Activated CD8-positive, alpha-beta memory T cell treated with anti-CD3 and anti-CD28 coated beads, Interleukin-2, amount 50 U/mL, for 24 hours (primary cell): ENCODE results near the gene EXD3.
"Not testable (repeated sequence)": the region's sequence is repeated elsewhere in the genome, so short reads cannot be mapped to it uniquely, and the experiment has no call there.

Source experiments
- DNase-seq: peaks from one replicate; pipeline ENCODE4 v3.0.0-alpha.2; 2020; ENCODE audit errors: extremely low read depth

EXD3 gene

DNA sequence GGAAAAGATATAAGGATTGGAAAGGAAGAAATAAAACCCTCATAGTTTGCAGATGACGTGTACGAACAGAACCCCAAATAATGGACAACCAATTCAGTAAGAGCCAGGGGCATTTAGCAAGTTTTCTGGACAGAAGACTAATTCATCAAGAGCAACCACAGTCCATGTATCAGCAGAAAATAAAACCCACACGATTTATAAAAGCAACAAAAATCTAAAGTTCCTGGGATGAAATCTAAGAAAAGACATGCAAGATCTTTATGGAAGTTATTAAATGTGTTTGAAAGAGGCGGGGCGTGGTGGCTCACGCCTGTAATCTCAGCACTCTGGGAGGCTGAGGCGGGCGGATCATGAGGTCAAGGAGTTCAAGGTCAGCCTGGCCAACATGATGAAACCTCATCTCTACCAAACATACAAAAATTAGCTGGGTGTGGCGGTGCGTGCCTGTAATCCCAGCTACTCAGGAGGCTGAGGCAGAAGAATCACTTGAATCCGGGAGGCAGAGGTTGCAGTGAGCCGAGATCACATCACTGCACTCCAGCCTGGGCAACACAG is 83.0 kb downstream of the EXD3 start:
- not testable (repeated sequence) for DNase-seq

DNA sequence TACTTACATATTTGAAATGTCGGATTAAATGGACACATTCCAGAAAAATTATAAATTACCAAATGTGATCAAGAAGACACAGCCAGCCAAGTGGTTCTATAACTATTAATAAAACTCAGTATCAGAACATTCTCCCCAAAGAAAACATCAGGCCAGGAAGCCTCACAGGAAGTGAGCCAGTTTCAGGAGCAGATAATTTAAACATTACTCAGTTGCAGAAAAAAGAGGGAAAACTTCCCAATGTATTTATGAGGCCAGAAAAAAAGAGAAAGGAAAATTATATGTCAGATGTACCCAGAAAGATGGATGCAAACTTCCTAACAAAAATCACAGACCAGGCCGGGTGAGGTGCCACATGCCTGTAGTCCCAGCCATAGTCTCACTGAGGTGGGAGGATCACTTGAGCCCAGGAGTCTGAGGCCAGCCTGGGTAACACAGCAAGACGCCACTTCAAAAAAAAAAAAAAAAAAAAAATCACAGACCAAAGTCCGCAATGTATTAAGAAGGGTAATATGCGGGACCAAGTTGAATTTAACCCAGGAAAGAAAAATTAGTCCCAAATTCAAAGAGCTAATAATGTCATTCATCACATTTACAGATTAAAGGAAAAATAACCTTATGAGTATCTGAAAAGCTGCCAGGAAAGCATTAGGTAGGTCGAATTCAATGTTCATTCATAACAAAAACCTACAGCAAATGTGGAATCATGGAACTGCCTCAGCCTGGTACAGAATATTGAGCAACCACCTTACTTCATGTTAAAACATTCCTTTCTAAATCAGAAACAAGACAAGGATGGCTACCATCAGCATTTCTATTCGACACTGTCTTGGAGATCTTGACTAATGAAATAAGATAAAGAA is 83.7 kb downstream of the EXD3 start:
- no peak for DNase-seq

DNA sequence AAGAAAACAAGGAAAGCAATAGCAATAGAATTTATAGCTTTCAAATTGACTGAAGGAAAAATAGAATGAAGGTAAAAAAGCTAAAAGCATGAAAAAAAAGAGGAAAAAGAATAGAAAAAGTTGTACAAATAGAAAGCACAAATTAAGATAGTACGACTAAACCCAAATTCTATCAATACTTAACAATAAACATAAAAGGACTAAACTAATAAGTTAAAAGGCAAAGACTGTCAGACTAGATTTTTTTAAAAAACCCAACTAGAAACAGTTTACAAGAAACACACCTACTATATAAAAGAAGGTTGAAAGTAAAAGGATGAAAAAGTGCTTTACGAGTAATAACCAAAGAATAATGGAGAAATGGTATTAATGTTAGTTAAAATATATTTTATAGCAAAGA is 86.2 kb downstream of the EXD3 start:
- DNase-seq = no peak

DNA sequence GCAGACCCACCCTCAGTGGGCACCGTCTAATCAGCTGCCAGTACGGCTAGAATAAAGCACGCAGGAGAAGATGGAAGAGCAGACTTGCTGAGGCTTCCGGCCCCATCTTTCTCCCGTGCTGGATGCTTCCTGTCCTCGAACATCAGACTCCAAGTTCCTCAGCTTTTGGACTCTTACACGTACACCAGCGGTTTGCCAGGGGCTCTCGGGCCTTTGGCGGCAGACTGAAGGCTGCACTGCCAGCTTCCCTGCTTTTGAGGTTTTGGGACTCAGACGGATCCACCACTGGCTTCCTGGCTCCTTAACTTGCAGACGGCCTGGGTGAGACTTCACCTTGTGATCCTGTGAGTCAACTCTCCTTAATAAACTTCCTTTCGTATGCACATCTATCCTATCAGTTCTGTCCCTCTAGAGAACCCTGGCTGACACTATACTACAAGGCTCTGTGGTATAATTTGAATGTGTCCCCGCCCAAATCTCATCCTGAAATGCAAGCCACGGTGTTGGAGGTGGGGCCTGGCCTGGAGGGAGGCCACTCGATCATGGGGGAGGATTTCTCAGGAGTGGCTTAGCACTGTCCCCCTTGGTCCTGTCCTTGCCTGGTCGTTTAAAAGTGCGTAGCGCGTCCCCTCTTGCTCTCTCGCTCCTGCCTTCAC is 89.8 kb downstream of the EXD3 start:
- DNase-seq = no peak

DNA sequence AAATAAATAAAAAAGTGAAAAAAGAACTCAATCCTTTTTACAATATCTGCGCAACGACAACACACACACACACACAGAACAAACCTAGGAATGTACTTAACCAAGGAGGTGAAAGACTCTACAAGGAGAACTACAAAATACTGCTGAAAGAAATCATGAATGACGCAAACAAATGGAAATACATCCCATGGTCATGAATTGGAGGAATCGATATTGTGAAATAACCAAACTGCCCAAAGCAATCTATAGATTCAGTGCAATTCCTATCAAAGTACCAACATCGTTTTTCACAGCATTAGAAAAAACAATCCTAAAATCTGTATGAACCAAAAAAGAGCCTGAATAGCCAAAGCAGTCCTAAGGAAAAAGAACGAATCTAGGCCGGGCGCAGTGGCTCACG is 91.0 kb downstream of the EXD3 start:
- DNase-seq = no peak

DNA sequence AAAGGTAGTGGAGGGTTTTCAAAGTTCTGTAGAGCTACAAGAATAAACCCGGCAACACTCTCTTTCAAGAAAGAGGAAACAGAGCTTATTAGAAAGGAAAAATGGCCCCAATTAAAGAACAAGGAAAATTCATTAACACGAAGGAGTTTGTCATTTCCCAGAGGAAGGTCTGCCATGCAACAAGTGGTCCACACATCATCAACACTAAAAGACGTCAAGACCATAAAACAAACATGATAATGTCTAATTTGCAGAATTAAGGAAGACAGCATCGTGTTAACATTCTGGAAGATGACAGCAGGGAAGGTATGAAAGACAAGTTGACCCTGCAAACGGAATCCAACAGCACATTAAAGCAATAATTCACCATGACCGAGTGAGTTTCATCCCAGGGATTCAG is 92.3 kb downstream of the EXD3 start:
- DNase-seq = no peak

DNA sequence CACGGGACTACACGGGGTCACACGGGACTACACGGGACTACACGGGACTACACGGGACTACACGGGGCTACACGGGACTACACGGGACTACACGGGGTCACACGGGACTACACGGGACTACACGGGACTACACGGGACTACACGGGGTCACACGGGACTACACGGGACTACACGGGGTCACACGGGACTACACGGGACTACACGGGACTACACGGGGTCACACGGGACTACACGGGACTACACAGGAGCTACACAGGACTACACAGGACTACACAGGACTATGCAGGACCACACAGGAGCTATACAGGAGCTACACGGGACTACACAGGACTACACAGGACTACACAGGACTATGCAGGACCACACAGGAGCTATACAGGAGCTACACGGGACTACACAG is 93.4 kb downstream of the EXD3 start:
- not testable (repeated sequence) for DNase-seq

DNA sequence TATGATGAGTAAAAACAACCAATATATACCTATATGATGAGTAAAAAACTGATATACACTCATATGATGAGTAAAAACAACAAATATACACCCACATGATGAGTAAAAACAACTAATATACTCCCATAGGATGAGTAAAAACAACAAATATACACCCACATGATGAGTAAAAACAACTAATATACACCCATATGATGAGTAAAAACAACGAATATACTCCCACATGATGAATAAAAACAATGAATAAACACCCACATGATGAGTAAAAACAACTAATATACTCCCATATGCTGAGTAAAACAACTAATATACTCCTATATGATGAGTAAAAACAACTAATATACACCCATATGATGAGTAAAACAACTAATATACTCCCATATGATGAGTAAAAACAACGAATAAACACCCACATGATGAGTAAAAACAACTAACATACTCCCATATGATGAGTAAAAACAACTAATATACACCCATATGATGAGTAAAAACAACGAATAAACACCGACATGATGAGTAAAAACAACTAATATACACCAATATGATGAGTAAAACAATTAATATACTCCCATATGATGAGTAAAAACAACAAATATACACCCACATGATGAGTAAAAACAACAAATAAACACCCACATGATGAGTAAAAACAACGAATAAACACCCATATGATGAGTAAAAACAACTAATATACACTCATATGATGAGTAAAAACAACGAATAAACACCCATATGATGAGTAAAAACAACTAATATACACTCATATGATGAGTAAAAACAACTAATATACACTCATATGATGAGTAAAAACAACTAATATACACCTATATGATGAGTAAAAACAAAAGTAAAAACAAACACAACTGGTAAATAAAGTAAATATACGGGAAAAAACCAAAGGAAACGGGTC is 95.1 kb downstream of the EXD3 start:
- not testable (repeated sequence) for DNase-seq

DNA sequence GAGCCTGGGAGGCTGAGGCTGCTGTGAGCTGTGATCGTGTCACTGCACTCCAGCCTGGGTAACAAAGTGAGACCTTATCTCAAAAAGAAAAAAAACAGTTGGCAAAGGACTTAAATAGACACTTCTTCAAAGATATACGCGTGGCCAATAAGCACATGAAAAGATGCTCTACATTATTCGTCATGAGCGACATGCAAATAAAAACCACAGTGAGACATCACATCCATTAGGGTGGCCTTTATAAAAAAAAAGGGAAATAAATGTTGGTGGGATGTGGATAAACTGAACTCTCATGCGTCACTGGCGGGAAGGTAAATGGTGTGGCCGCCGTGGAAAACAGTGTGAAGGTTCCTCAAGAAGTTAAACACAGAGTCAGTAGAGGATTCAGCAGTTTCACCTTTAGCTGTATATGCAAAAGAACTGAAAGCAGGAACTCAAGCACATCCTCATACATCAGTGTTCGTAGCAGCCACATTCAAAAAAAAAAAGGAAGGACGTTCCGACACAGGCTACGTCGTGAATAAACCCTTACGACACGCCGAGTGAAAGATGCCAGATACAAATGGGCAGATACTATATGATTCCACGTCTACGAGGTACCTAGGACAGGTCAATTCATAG is 96.4 kb downstream of the EXD3 start:
- DNase-seq = no peak

DNA sequence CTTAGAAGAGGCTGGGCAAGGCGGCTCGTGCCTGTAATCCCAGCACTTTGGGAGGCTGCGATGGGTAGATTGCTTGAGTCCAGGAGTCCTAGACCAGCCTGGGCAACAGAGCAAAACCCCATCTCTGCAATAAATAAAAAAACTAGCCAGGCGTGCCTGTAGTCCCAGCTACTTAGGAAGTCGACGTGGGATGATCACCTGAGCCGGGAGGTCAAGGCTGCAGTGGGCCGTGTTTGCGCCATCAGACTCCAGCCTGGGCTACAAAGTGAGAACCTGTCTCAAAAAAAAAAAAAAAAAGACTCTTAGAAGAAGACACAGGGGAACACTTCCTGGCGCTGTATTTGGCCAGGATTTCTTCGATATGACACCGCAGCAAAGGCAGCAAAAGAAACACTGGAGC is 97.2 kb downstream of the EXD3 start:
- DNase-seq = no peak

DNA sequence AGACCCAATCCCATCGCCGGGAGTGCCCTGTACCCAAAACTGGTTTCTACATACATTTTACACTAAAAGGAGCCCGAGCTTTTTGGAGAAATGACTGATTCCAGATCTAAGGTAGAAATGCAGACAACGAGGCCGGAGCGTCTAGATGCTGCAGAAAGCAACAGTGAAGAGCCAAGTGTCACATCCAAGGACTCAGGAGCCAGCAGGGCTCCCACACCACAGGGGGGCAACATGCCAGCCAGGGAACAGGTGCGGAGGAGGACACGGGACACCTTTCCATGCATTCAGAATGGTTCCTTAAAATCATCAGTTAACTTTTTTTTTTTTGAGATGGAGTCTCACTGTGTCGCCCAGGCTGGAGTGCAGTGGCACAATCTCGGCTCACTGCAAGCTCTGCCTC is 97.8 kb downstream of the EXD3 start:
- DNase-seq = no peak

DNA sequence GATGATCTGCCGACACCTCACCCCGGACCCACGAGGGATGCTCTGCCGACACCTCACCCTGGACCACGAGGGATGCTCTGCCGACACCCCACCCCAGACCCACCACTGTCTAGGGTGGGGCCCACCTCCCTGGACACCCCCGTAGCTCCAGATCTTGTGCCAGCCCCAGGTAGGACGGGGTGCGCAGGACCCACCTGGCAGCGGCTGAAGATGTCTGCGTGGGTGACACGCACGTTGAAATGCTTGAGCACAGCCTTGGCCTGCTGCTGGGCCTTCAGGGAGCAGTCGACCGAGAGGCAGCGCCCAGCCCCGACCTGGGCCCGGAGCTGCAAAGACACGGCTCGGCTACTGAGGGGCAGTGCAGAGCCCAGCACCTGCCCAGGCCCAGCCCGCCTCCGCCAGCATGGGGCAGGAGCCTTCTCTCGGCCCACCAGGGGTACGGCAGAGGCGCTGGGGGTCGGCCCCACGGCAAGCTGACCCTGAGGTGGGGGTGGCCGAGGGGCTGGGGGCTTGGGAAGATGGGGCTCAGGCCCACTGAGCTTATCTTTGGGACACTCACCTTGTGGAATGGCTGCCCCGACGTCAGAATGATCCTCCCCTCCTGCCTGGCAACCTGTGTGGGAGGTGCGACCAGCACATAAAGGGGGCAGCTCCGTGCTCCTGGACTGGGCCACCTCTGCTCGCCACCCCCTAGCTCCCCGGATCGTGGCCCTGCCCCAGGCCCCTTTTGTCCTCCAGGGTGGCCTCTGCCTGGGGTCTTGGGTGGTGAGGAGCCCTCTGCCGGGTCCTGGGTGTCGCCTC is 99.2 kb downstream of the EXD3 start:
- DNase-seq = no peak

DNA sequence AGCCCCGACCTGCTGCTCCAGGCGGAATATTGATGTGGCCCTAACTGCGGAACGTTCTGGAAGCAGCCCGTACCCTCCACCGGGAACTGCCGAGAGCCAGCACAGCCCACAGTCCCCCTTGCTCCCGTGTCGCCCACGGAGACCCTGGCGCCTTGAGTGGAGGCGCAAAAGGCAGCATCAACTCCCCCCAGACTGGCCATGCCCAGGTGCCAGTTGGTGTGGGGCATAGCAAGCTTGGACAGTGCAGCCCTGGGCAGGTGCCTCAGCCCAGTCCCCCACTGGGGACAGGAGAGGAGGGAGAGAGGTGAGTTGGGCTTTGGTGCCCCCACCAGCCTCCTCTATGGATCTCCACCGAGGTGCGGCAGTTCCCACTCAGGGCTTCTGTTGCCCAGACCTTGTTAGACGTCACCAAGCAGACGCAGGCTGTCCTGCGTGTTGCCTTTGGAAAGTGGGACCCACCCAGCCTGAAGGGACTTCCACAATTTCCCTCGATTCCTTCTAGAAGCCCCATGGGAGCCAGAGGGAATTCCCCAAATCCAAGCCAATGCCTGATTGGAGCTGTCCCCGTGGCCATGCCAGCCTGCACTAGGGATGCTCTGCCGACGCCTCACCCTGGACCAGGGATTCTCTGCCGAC is 101.1 kb downstream of the EXD3 start:
- DNase-seq = no peak

DNA sequence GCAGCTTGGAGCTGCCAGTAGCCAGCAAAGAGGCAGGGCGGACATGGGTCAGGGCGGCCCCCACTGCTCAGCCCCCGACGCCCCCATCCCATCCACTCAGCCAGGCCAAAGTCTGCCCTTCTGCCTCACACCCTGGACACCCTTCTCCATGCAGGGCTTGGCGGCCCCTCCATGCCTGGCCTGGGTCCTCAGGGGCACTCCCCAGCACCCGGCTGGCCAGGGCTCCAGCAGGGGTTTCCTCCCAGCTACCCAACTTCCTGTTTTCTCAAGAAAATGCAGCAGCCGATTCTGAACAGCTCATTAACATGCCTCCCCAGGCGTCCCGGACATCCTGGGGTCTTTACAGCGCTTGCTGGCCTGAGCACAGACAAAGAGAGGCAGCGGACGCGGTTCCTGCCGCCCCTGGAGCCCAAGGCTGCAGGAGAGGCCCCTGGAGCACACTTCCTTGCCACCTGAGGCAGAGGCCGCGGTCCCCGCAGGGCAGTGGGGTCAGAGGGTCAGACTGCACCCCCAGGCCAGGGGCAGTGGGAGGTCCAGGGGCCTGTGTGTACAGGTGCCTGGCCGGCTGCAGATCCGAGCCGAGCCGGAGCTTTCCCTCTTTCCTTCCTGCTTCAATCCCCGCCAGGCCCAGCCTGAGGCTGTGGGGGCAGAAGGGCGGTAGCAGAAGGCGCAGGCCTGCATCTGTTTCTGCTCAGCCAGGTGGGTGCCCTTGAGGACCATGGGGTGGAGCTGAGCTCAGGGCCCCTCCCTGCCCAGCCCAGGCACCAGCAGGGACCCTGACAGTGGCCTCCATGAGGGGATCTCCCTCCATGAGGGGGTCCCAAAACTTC is 102.2 kb downstream of the EXD3 start:
- no peak for DNase-seq

DNA sequence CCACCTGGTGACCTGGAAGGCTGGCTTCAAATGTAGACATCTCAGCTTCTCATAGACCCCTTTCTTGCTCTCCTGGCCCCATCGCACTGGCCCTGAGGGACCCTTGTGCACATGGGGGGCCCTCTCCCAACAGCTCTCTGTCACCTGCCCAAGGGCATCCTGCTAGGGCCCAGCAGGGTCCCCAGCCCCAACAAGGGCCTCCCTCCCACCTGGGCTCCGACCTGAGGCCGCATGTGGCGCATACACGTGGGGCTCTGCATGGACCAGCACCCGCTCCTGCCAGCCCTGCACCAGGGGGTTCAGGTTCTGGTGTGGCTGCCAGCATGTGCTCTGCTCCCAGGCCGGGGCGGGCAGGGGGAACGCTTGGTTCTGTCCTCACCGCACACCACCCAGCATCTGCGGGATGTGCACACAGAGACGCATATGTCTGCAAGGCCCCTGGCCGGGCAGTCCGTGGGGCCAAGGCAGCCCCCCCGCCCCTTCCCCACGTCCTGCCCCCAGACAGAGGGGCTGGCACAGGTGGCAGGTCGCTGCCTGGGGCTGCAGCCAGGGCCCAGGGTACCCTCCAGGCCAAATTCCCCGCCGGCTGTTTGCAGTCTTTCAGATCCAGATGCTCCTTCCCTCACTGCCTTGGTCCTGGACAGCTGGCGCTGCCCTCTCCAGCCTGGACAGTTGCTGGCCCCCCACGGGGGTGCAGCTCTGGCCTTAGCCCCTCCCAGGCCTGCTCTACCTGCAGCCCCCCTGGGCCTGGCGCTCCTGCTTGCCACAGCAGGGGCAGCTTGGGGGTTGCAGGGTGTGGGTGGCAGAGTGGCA is 103.0 kb downstream of the EXD3 start:
- DNase-seq = no peak

DNA sequence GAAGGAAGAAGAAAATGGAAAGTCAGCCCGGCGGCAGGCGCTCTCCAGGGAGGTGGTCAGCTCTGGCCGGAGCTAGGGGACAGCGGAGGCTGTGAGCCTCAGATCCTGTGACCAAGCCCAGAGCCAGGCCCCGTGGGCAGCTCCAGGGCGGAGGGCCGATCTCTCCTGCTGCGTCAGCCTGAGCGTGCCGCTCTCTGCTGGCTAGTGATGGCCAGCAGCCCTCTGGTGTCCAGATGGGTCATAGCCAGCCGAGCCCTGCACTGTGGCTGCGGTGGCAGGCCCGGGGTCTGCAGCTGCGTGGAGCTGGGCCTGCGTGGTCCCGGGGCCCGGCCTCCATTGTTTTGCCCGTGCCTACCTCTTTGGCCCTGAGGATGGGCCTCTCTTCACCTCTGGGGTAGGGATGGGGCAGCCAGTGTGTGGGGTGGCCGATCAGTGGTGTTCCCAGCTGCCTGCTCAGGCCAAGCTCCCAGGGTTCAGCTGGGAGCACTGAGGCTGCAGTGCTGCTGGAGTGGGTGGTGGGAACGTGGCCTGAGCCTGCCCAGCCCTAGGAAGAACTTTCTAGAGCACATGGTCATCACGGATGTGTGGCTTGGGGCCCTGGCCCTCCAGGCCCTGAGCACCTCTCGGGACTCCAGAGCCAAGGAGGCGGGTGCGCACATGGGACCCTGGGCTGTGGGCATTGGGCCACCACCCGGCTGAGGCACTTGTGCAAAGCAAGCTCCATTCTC is 103.8 kb downstream of the EXD3 start:
- DNase-seq = no peak

DNA sequence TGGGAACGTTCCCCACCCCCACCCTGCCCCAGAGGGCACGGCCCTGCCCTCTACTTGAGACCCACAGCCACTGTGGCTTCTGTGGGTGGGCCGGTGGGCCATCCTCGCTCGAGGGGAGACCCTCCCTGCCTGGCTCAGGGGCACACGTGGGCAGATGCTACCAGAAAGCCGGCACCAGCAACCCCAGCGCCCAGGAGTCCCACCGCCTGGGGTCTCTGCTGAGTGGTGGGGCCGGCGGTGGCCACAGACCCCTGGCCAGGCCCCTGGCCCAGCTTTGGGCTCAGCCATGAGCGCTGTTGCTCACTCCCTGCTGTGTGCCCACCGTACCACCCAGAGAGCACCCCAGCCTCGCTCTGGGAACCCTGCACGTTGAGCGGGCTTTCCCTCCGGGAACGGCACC is 104.4 kb downstream of the EXD3 start:
- no peak for DNase-seq
